Mesothelial cell of epicardium (in vitro differentiated cells): ENCODE data around the gene LMF1. TPM values are rescaled to one million over a fixed set of nuclear protein-coding genes. Genes with fewer than 3 reads are reported as not detected.

Experiments used
- DNase-seq, 2 experiments: peaks; one replicate each; pipeline ENCODE4 v3.0.0; 2021; ENCODE audit warnings: low spot score in 2 of 2; ENCODE audit not compliant: unreplicated experiment in 2 of 2
- H3K27ac Mint-ChIP-seq: 2 replicates; pipeline ENCODE4 v1.8.0; 2021; ENCODE audit warnings: mixed read lengths
- H3K27me3 Mint-ChIP-seq: 2 replicates; pipeline ENCODE4 v1.8.0; 2021; ENCODE audit warnings: low read depth, mixed read lengths
- H3K36me3 Mint-ChIP-seq: 2 replicates; pipeline ENCODE4 v1.8.0; 2021; ENCODE audit warnings: mixed read lengths
- H3K4me1 Mint-ChIP-seq: 2 replicates; pipeline ENCODE4 v1.8.0; 2021; ENCODE audit warnings: mixed read lengths
- H3K4me3 Mint-ChIP-seq: 2 replicates; pipeline ENCODE4 v1.8.0; 2021; ENCODE audit warnings: mild to moderate bottlenecking, moderate library complexity, mixed read lengths
- H3K9me3 Mint-ChIP-seq: 2 replicates; pipeline ENCODE4 v1.8.0; 2021; ENCODE audit warnings: mixed read lengths
- CTCF ChIP-seq: fragments of 200-600 bp; sonication (generic); IDR thresholded peaks from one replicate; pipeline ENCODE4 v1.5.0; 2021; ENCODE audit warnings: antibody characterized with exemption; ENCODE audit not compliant: unreplicated experiment
- total RNA-seq: library from RNA; stranded (reverse); gene quantifications from 3 replicates; pipeline ENCODE4 v1.2.1, GENCODE V29; 2021

LMF1 gene
- total RNA-seq, 1 donor from 2014 or later, result 37.4 TPM

- H3K4me3 Mint-ChIP-seq, result no peak overlapping the region
Measured at GRCh38 chr16:927931-928330, 42.9 kb downstream of the LMF1 start.

GRCh38 chr16:927406-927805 is 43.4 kb downstream of the LMF1 start:
- no peaks in the 10 kb centered on the region for H3K27me3 Mint-ChIP-seq
- peaks cover 29% of the 10 kb centered on the region for H3K9me3 Mint-ChIP-seq
- no peak overlapping the region for H3K4me3 Mint-ChIP-seq
- H3K27ac Mint-ChIP-seq, result no peak overlapping the region
- no peak for DNase-seq
- H3K4me1 Mint-ChIP-seq, result no peaks in the 10 kb centered on the region
- TF ChIP-seq CTCF, result no peak
- H3K36me3 Mint-ChIP-seq, result peaks cover 41% of the 10 kb centered on the region

More at GRCh38 chr16:927931-928330, 42.9 kb downstream of the LMF1 start:
- Mint-ChIP-seq H3K27me3 (no peaks in the 10 kb centered on the region), H3K9me3 (peaks cover 28% of the 10 kb centered on the region), H3K36me3 (peaks cover 42% of the 10 kb centered on the region), H3K27ac (no peak overlapping the region), H3K4me1 (no peaks in the 10 kb centered on the region)
- DNase-seq, result no peak
- TF ChIP-seq CTCF, result no peak

GRCh38 chr16:926715-927114 is 44.1 kb downstream of the LMF1 start:
- no peak overlapping the region for H3K4me3 Mint-ChIP-seq
- H3K27ac Mint-ChIP-seq, result no peak overlapping the region
- no peak for DNase-seq
- H3K27me3 Mint-ChIP-seq, result no peaks in the 10 kb centered on the region
- H3K9me3 Mint-ChIP-seq, result peaks cover 32% of the 10 kb centered on the region
- peaks cover 48% of the 10 kb centered on the region for H3K36me3 Mint-ChIP-seq
- no peak for TF ChIP-seq CTCF
- no peaks in the 10 kb centered on the region for H3K4me1 Mint-ChIP-seq

GRCh38 chr16:924806-925205 is 46.0 kb downstream of the LMF1 start:
- Mint-ChIP-seq H3K4me1 (peaks cover 7% of the 10 kb centered on the region), H3K4me3 (no peak overlapping the region), H3K27ac (no peak overlapping the region), H3K36me3 (peaks cover 49% of the 10 kb centered on the region), H3K9me3 (peaks cover 32% of the 10 kb centered on the region), H3K27me3 (no peaks in the 10 kb centered on the region)
- no peak for TF ChIP-seq CTCF
- DNase-seq, result no peak

- no peak for TF ChIP-seq CTCF
- Mint-ChIP-seq H3K27me3 (no peaks in the 10 kb centered on the region), H3K4me1 (peaks cover 7% of the 10 kb centered on the region), H3K9me3 (peaks cover 32% of the 10 kb centered on the region), H3K27ac (no peak overlapping the region), H3K4me3 (no peak overlapping the region), H3K36me3 (peaks cover 45% of the 10 kb centered on the region)
- no peak for DNase-seq
Measured at GRCh38 chr16:924063-924462, 46.7 kb downstream of the LMF1 start.

GRCh38 chr16:923184-923583 is 47.6 kb downstream of the LMF1 start:
- Mint-ChIP-seq H3K36me3 (peaks cover 48% of the 10 kb centered on the region), H3K4me1 (peaks cover 7% of the 10 kb centered on the region), H3K27me3 (no peaks in the 10 kb centered on the region), H3K9me3 (peaks cover 32% of the 10 kb centered on the region), H3K4me3 (no peak overlapping the region), H3K27ac (no peak overlapping the region)
- no peak for TF ChIP-seq CTCF
- DNase-seq, result no peak
